Measurements from ENCODE around the gene ISX.

ISX gene

DNA sequence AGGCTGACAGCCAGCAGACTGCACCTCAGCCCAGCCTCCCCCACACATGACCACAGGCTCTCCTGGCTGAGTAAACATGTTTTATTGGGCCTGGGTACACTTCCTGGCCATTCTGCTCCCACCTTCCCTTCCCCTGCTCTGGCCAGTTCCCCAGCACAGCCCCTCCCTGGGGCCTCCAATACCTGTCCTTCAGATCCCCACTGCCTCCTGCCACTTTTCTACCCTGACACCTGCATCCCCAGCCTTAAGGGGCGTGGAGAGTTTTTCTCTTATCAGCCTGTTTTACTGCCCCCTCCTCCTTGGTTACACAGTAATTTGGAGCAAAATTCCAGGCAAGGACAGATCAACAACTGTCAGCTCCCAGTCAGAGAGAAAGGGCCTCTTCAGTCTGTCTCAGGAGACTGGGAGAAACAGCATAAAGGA lies at the start of gene ISX:
Gene ISX, plus strand, starts transcription at position 363 of the 423 bp plus-strand sequence. CDS start 930 bp downstream, outside the sequence.
- DNase-seq (ENCODE audit: low read depth) = peak; percentile 83
- TF ChIP-seq, protein P1, sequence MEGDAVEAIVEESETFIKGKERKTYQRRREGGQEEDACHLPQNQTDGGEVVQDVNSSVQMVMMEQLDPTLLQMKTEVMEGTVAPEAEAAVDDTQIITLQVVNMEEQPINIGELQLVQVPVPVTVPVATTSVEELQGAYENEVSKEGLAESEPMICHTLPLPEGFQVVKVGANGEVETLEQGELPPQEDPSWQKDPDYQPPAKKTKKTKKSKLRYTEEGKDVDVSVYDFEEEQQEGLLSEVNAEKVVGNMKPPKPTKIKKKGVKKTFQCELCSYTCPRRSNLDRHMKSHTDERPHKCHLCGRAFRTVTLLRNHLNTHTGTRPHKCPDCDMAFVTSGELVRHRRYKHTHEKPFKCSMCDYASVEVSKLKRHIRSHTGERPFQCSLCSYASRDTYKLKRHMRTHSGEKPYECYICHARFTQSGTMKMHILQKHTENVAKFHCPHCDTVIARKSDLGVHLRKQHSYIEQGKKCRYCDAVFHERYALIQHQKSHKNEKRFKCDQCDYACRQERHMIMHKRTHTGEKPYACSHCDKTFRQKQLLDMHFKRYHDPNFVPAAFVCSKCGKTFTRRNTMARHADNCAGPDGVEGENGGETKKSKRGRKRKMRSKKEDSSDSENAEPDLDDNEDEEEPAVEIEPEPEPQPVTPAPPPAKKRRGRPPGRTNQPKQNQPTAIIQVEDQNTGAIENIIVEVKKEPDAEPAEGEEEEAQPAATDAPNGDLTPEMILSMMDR (IDR thresholded peaks at IDR 0.05; ENCODE audit: control insufficient read depth, extremely low read depth, insufficient read depth) = no peak

DNA sequence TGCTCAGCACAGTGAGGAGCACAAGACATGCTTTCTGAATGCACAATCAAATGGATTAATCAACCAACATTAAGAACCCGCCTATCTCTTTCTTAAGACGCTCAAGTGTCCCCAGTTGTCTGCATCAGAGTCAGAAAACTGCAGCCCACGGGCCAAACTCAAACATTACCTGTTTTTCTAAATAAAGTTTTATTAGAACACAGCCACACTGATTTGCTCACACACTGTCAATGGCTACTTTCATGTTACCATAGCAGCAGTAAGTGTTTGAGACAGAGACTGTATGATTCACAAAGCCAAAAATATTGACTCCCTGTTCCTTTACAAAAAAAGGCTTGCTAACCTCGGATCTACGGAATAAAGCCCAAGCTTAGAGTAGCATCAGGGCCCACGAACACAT lies 49.0 kb upstream of the ISX start:
- TF ChIP-seq, protein P1 (IDR thresholded peaks at IDR 0.05; ENCODE audit: control insufficient read depth, extremely low read depth, insufficient read depth) = no peak
- no peak overlapping the region for H3K4me3 ChIP-seq (ENCODE audit: low read depth, low read length)
- DNase-seq (ENCODE audit: low read depth) = no peak

More for the DNA sequence above, at the start of gene ISX:
- H3K4me3 ChIP-seq (ENCODE audit: low read depth, low read length) = peak within 1 kb of the TSS; percentile 16; the same call in 1 of the 2 replicates

DNA sequence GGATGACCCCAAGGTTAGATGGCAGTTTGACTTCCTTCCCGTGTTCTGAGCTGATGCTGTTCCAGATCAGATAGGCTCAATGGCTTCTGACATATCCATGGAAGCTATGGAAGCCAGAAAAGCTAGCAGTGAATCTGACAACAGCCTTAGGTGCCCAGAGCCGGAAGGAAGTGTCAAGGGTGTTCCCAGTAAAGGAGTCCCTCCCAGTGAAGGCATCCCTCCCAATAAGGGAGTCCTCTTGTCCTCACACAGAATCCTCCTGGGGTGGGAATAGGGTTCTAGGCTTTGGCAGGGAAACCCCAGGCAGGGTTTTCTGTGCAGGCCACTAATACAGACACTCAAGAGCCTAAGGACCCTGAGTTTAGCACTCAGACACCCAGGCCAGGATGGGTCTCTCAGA lies 47.0 kb upstream of the ISX start:
- DNase-seq (ENCODE audit: low read depth) = no peak
- TF ChIP-seq, protein P1 (IDR thresholded peaks at IDR 0.05; ENCODE audit: control insufficient read depth, extremely low read depth, insufficient read depth) = no peak
- no peak overlapping the region for H3K4me3 ChIP-seq (ENCODE audit: low read depth, low read length)

DNA sequence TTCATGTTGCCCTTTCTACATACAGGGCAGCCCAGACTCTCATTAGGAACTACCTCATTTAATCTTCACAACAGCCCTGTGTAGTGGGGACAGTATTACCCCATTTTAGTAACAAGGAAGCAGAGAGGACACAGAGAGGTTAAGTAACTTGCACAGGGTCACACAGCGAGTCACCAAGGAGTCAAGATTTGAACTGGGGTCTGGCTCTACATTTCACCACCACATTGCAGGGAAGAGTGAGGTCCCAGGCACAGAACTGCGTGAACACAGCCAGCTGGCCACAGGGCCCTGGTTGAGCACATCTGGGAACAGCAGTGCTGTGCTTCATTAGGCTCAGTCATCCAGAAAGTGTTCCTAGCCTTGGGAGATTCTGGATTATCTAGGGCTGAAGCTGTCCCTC lies 45.4 kb upstream of the ISX start:
- H3K4me3 ChIP-seq (ENCODE audit: low read depth, low read length) = no peak overlapping the region
- TF ChIP-seq, protein P1 (IDR thresholded peaks at IDR 0.05; ENCODE audit: control insufficient read depth, extremely low read depth, insufficient read depth) = no peak
- no peak for DNase-seq (ENCODE audit: low read depth)

DNA sequence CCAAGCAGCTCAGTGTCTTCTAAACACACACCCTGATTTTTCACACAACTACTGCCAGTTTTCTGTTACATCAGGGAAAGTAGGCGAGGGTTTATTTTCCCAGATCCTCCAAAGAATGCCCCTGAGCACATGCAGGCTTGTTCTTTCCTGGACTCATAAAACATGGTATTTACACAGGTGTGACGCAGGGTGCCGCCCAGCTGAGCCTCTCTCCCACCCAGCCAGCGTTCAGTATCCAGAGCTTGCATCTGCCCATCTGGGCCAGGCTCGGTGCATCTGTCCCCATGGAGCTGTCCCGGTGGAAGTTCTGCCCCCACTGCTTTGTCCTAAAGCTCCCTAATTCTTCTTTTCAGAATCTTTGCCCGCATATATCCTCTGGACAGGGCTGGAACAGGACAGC lies 44.8 kb upstream of the ISX start:
- TF ChIP-seq, protein P1 (IDR thresholded peaks at IDR 0.05; ENCODE audit: control insufficient read depth, extremely low read depth, insufficient read depth) = no peak
- no peak overlapping the region for H3K4me3 ChIP-seq (ENCODE audit: low read depth, low read length)
- peak; percentile 71 for DNase-seq (ENCODE audit: low read depth)

DNA sequence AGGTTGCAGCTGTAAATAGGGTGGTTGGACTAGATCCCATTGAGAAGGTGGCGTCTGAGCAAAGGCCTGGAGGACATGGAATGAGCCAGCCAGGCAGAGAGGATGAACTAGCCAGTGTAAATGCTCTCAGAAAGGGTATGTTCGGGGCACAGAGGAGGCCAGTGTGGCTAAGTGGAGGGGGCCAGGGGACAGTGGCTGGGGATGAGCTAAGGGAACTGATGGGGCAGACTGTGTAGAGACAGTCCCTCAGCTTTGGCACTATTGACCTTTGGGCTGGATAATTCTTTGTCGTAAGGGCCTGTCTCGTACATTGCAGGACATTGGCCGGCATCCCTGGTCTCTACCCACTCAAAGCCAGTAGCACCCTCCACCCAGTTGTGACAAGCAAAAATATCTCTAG lies 43.7 kb upstream of the ISX start:
- TF ChIP-seq, protein P1 (IDR thresholded peaks at IDR 0.05; ENCODE audit: control insufficient read depth, extremely low read depth, insufficient read depth) = no peak
- H3K4me3 ChIP-seq (ENCODE audit: low read depth, low read length) = no peak overlapping the region
- DNase-seq (ENCODE audit: low read depth) = no peak

DNA sequence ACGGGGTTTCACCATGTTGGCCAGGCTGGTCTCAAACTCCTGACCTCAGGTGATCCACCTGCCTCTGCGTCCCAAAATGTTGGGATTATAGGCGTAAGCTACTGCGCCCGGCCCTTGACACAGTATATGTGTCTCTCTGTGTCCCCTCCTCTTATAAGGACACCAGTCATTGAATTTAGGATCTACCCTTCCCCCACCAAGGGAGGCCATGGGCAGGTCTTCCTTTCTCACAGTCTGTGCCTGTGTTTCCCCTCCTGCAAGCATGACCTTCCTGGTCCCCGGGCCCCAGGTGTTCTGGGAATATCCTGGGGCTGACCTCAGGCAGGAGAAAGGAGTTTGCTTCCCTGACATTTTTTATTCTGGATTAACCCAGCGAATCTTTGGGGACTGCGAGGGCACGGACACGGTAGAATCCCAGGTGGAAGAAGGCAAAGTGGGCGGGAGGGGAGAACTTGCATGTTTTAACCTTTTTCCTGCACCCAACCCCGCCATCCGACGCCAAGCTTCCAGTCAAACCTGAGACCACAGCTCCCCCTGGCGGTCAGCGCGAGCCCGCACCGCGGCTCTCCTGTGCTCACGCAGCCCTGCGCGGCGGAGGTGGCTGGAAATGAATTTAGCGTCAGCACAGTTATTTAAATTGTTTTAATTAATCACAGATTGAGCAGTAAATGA lies 42.1 kb upstream of the ISX start:
- H3K4me3 ChIP-seq (ENCODE audit: low read depth, low read length) = no peak overlapping the region

More for the DNA sequence above, 42.1 kb upstream of the ISX start:
- TF ChIP-seq, protein P1 (IDR thresholded peaks at IDR 0.05; ENCODE audit: control insufficient read depth, extremely low read depth, insufficient read depth) = peak; percentile 82
- DNase-seq (ENCODE audit: low read depth) = no peak
